CD14-positive monocyte (primary cell): ENCODE data around the gene IFNA21. TPM values are rescaled to one million over a fixed set of nuclear protein-coding genes. Genes with fewer than 3 reads are reported as not detected.
A peak's percentile ranks its signal among the peaks of the same experiment; 100 is the strongest.

Source experiments
- DNase-seq, 3 donors: peaks; one replicate each; pipeline ENCODE4 v3.0.0-alpha.2; 2011 to 2022
- H2AFZ ChIP-seq: 2 replicates; pipeline ENCODE4 v1.6.0; 2012; ENCODE audit warnings: mild to moderate bottlenecking, low read depth, low read length, inconsistent platforms; ENCODE audit not compliant: insufficient read depth, poor library complexity, severe bottlenecking
- H3K27ac ChIP-seq, 2 donors: 1 replicate in 1 of 2; 2 replicates in 1 of 2; pipeline ENCODE4 v1.5.1; 2012 to 2013; ENCODE audit warnings: low read length in 2 of 2, control low read depth in 1 of 2, inconsistent platforms in 1 of 2, low read depth in 1 of 2, mild to moderate bottlenecking in 1 of 2
- H3K27me3 ChIP-seq, 2 donors: one replicate each; pipeline versions ENCODE4 v1.6.0 to v1.6.1; 2011 to 2013; ENCODE audit warnings: low read length in 2 of 2; ENCODE audit not compliant: control insufficient read depth in 2 of 2, insufficient read depth in 2 of 2
- H3K36me3 ChIP-seq, 2 donors: replicated peaks in 1 of 2; 1 replicate in 1 of 2; 2 replicates in 1 of 2; pipeline versions ENCODE4 v1.5.1 to v1.6.1; 2012 to 2013; ENCODE audit warnings: low read length in 2 of 2, control low read depth in 1 of 2, inconsistent platforms in 1 of 2, mild to moderate bottlenecking in 1 of 2; ENCODE audit not compliant: insufficient read depth in 2 of 2, control insufficient read depth in 1 of 2
- H3K4me1 ChIP-seq, 2 donors: 1 replicate in 1 of 2; 2 replicates in 1 of 2; pipeline versions ENCODE4 v1.5.1 to v1.6.1; 2012 to 2013; ENCODE audit warnings: low read length in 2 of 2, control low read depth in 1 of 2, inconsistent platforms in 1 of 2, mild to moderate bottlenecking in 1 of 2, moderate library complexity in 1 of 2; ENCODE audit not compliant: insufficient read depth in 2 of 2, control insufficient read depth in 1 of 2
- H3K4me2 ChIP-seq: replicated peaks from 2 replicates; pipeline ENCODE3; 2012; ENCODE audit warnings: low read length, moderate library complexity, mild to moderate bottlenecking; ENCODE audit not compliant: poor library complexity, severe bottlenecking; ENCODE audit errors: extremely low read depth
- H3K4me3 ChIP-seq, 3 experiments: fragments of 200-600 bp in 1 of 3; sonication (generic) in 1 of 3; replicated peaks in 1 of 3; 1 replicate in 2 of 3; 2 replicates in 1 of 3; pipeline ENCODE4 v1.5.1; 2011 to 2013; ENCODE audit warnings: low read length in 3 of 3, mild to moderate bottlenecking in 3 of 3, control low read depth in 2 of 3, low read depth in 2 of 3, inconsistent platforms in 1 of 3, moderate library complexity in 1 of 3
- H3K79me2 ChIP-seq: 2 replicates; pipeline ENCODE4 v1.6.0; 2012; ENCODE audit warnings: mild to moderate bottlenecking, control low read depth, inconsistent platforms, low read length, moderate library complexity; ENCODE audit not compliant: insufficient read depth
- H3K9ac ChIP-seq: 2 replicates; pipeline ENCODE4 v1.6.0; 2017; ENCODE audit warnings: low read length, mild to moderate bottlenecking; ENCODE audit not compliant: insufficient read depth, poor library complexity, severe bottlenecking
- H3K9me3 ChIP-seq, 2 donors: replicated peaks in 1 of 2; 1 replicate in 1 of 2; 2 replicates in 1 of 2; pipeline versions ENCODE4 v1.5.1 to v1.6.1; 2012 to 2013; ENCODE audit warnings: low read length in 2 of 2, control low read depth in 1 of 2; ENCODE audit not compliant: control insufficient read depth in 1 of 2, insufficient read depth in 1 of 2
- H4K20me1 ChIP-seq: 2 replicates; pipeline ENCODE4 v1.6.0; 2012; ENCODE audit warnings: mild to moderate bottlenecking, low read length, control low read depth, moderate library complexity; ENCODE audit not compliant: insufficient read depth
- H3K27ac Mint-ChIP-seq, 7 donors: one replicate each; pipeline ENCODE4 v1.8.0; 2020; ENCODE audit warnings: mild to moderate bottlenecking in 7 of 7, mixed read lengths in 7 of 7, moderate library complexity in 6 of 7, inconsistent platforms in 2 of 7
- H3K27me3 Mint-ChIP-seq, 3 donors: one replicate each; pipeline ENCODE4 v1.8.0; 2021 to 2022; ENCODE audit warnings: low read depth in 3 of 3, mild to moderate bottlenecking in 3 of 3, mixed read lengths in 3 of 3, moderate library complexity in 3 of 3, inconsistent platforms in 1 of 3
- H3K36me3 Mint-ChIP-seq, 2 donors: one replicate each; pipeline ENCODE4 v1.8.0; 2020; ENCODE audit warnings: mixed read lengths in 2 of 2, inconsistent platforms in 1 of 2, mild to moderate bottlenecking in 1 of 2
- H3K4me1 Mint-ChIP-seq: one replicate; pipeline ENCODE4 v1.8.0; 2020; ENCODE audit warnings: mild to moderate bottlenecking, mixed read lengths
- H3K4me3 Mint-ChIP-seq, 2 donors: one replicate each; pipeline ENCODE4 v1.8.0; 2020; ENCODE audit warnings: mild to moderate bottlenecking in 2 of 2, mixed read lengths in 2 of 2, moderate library complexity in 1 of 2
- H3K9me3 Mint-ChIP-seq, 7 donors: one replicate each; pipeline ENCODE4 v1.8.0; 2020 to 2022; ENCODE audit warnings: mixed read lengths in 7 of 7, mild to moderate bottlenecking in 6 of 7, moderate library complexity in 6 of 7, inconsistent platforms in 2 of 7
- CTCF ChIP-seq: fragments of 200-600 bp; IDR thresholded peaks from one replicate; pipeline ENCODE4 v1.8.0; 2022; ENCODE audit warnings: antibody characterized with exemption, mild to moderate bottlenecking
- WGBS: methylation state at CpG from one replicate; pipeline ENCODE4 v1.1.5; 2013; ENCODE audit warnings: missing lambda C conversion rate; ENCODE audit not compliant: insufficient coverage; 5-methylcytosine and 5-hydroxymethylcytosine counted together
- intact Hi-C, 2 donors: fragments of 100-400 bp; cut with micrococcal nuclease; formaldehyde crosslinking; loops; one replicate each; pipeline versions ENCODE4 v1.15.0 to v1.15.1; 2023
- polyA plus RNA-seq, 3 donors: library from polyadenylated mRNA; depleted of rRNA in 1 of 3; unstranded in 2 of 3; stranded (reverse) in 1 of 3; fragments of 300-500 nt in 2 of 3; fragments of >200 nt in 1 of 3; fragmentation: Illumina TruSeq in 2 of 3; gene quantifications; 1 replicate in 2 of 3; 2 replicates in 1 of 3; pipeline ENCODE4 v1.2.3, GENCODE V29; 2012 to 2021
- small RNA-seq: library from RNA; depleted of rRNA; stranded (forward); fragments of <200 nt; gene quantifications from one replicate; pipeline ENCODE3, GENCODE V24; 2012; ENCODE audit warnings: low read depth; ENCODE audit not compliant: insufficient read length

Gene IFNA21
- polyA plus RNA-seq, 3 donors = not detected

GRCh38 chr9:21119093-21119770 is 47.2 kb downstream of the IFNA21 start:
- H3K36me3 Mint-ChIP-seq = peaks cover 0 to 3% of the 10 kb centered on the region in 2 donors
- peak overlapping the region; percentile 83 to 98 (median 91) for H3K27ac Mint-ChIP-seq
- H3K4me1 ChIP-seq = peaks cover 18 to 21% of the 10 kb centered on the region in 2 donors
- H3K27ac ChIP-seq = peak overlapping the region; percentile 51 to 83
- peaks cover 0 to 1% (median 0%) of the 10 kb centered on the region in 3 donors for H3K27me3 Mint-ChIP-seq
- peak overlapping the region in 1 of 3 experiments; percentile 45 for H3K4me3 ChIP-seq
- intact Hi-C loops = loop anchor here (5.0 to 10.0 kb wide), 3 partner anchors 234 to 1192 kb away; partner anchors contain the start of gene MLLT3 (in 1 of the 2)
- no peak for TF ChIP-seq CTCF
- H3K4me2 ChIP-seq = peak overlapping the region; percentile 49
- peak overlapping the region; percentile 28 to 46 for H3K4me3 Mint-ChIP-seq
- 20% methylated on average over 6 of the region's 7 CpGs for WGBS
- DNase-seq = peak; percentile 81 to 94 (median 89)
- H2AFZ ChIP-seq = no peak overlapping the region
- no peak overlapping the region for H3K9ac ChIP-seq
- no peaks in the 10 kb centered on the region for H4K20me1 ChIP-seq
- no peaks in the 10 kb centered on the region for H3K36me3 ChIP-seq
- peaks cover 0 to 3% of the 10 kb centered on the region in 2 donors for H3K9me3 ChIP-seq
- H3K79me2 ChIP-seq = no peaks in the 10 kb centered on the region
- H3K4me1 Mint-ChIP-seq = peaks cover 24% of the 10 kb centered on the region
- H3K27me3 ChIP-seq = no peaks in the 10 kb centered on the region
- H3K9me3 Mint-ChIP-seq = peaks cover 0 to 4% (median 2%) of the 10 kb centered on the region in 7 donors

Small RNA genes within 50 kb of the gene (small RNA-seq; reads per million reads assigned to genes)
- gene RF00019 = not detected

Other genes with a start within 250 kb of the IFNA21 start
- gene HACD4, start 135.0 kb downstream of the IFNA21 start, polyA plus RNA-seq = 10 to 100 TPM; 23.9 to 28.7 (median 27.5) TPM
- gene IFNB1, start 88.7 kb downstream of the IFNA21 start, polyA plus RNA-seq = not detected
- gene IFNW1, start 24.8 kb downstream of the IFNA21 start, polyA plus RNA-seq = not detected
- gene IFNA4, start 20.9 kb upstream of the IFNA21 start, polyA plus RNA-seq = not detected
- not detected for gene IFNA7, start 35.5 kb upstream of the IFNA21 start, polyA plus RNA-seq
- gene IFNA10, start 40.5 kb upstream of the IFNA21 start, polyA plus RNA-seq = not detected
- gene IFNA16, start 50.7 kb upstream of the IFNA21 start, polyA plus RNA-seq = not detected
- gene IFNA17, start 61.6 kb upstream of the IFNA21 start, polyA plus RNA-seq = not detected
- gene IFNA14, start 73.3 kb upstream of the IFNA21 start, polyA plus RNA-seq = not detected
- not detected for gene IFNA5, start 138.7 kb upstream of the IFNA21 start, polyA plus RNA-seq
- gene KLHL9, start 168.7 kb upstream of the IFNA21 start, polyA plus RNA-seq = 1 to 10 TPM; 2.8 to 9.0 (median 7.7) TPM
- gene IFNA6, start 184.2 kb upstream of the IFNA21 start, polyA plus RNA-seq = not detected
- gene IFNA13, start 201.4 kb upstream of the IFNA21 start, polyA plus RNA-seq = not detected
- not detected for gene IFNA2, start 218.7 kb upstream of the IFNA21 start, polyA plus RNA-seq
- gene IFNA8, start 242.5 kb upstream of the IFNA21 start, polyA plus RNA-seq = not detected